Endothelial cell of umbilical vein (primary cell): ENCODE data around the gene UNC5B. TPM values are rescaled to one million over a fixed set of nuclear protein-coding genes. Genes with fewer than 3 reads are reported as not detected.

Experiments
- BruUV-seq: library from RNA; stranded (reverse); fragments of 400-500 nt; replicated peaks from 2 replicates; lab custom pipeline; 2021; lab: Mats Ljungman, UMichigan
- CTCF ChIA-PET: fragments of 300-600, 350-600 bp; sonication (Branson Sonifier 250); formaldehyde crosslinking; loops from one replicate; lab custom pipeline; 2021; ENCODE audit warnings: antibody characterized with exemption, inconsistent platforms; lab: Charles Lee
- POLR2A ChIA-PET: fragments of 300-600, 350-600 bp; sonication (Branson Sonifier 250); formaldehyde crosslinking; loops from one replicate; lab custom pipeline; 2021; ENCODE audit warnings: antibody characterized with exemption, inconsistent platforms; lab: Charles Lee
- DNase-seq: peaks from one replicate; pipeline ENCODE4 v3.0.0-alpha.2; 2011; ENCODE audit warnings: low read depth, low spot score
- FAIRE-seq: peaks from 2 replicates; lab custom pipeline; 2011; peaks lifted over from hg19 to GRCh38; lab: Jason Lieb, UNC
- H2AFZ ChIP-seq: 2 replicates; pipeline ENCODE4 v1.6.0; 2012; ENCODE audit warnings: low read depth, low read length, control low read depth, inconsistent platforms
- H3K27ac ChIP-seq: 2 replicates; pipeline ENCODE4 v1.5.1; 2011; ENCODE audit warnings: low read depth, mild to moderate bottlenecking, control low read depth, low read length, moderate library complexity; ENCODE audit not compliant: insufficient read depth
- H3K27me3 ChIP-seq, 2 experiments: 2 replicates each; pipeline versions ENCODE4 v1.6.0 to v1.6.1; 2011; ENCODE audit warnings: low read length in 2 of 2, mixed read lengths in 1 of 2; ENCODE audit not compliant: control insufficient read depth in 2 of 2, insufficient read depth in 2 of 2
- H3K36me3 ChIP-seq, 2 experiments: 2 replicates in 1 of 2; 3 replicates in 1 of 2; pipeline ENCODE4 v1.5.1; 2011; ENCODE audit warnings: low read length in 2 of 2, mild to moderate bottlenecking in 1 of 2, moderate library complexity in 1 of 2; ENCODE audit not compliant: control insufficient read depth in 2 of 2, insufficient read depth in 2 of 2; ENCODE audit errors: extremely low read depth in 1 of 2
- H3K4me1 ChIP-seq: 3 replicates; pipeline ENCODE4 v1.5.1; 2011; ENCODE audit warnings: mild to moderate bottlenecking, low read length; ENCODE audit not compliant: control insufficient read depth, insufficient read depth; ENCODE audit errors: extremely low read depth
- H3K4me2 ChIP-seq: 2 replicates; pipeline ENCODE4 v1.6.1; 2011; ENCODE audit warnings: low read length, control low read depth, mixed read lengths; ENCODE audit not compliant: insufficient read depth
- H3K4me3 ChIP-seq, 3 experiments: fragments of 200-600 bp in 1 of 3; sonication (generic), shearing (Covaris generic) in 1 of 3; replicated peaks in 1 of 3; 2 replicates each; pipeline ENCODE4 v1.5.1; 2011 to 2016; ENCODE audit warnings: control low read depth in 3 of 3, low read length in 3 of 3, mild to moderate bottlenecking in 2 of 3, inconsistent platforms in 1 of 3, low read depth in 1 of 3, moderate library complexity in 1 of 3; ENCODE audit not compliant: insufficient read depth in 1 of 3
- H3K79me2 ChIP-seq: 2 replicates; pipeline ENCODE4 v1.6.0; 2012; ENCODE audit warnings: low read length, inconsistent platforms; ENCODE audit not compliant: control insufficient read depth, insufficient read depth
- H3K9ac ChIP-seq: replicated peaks from 2 replicates; pipeline ENCODE3; 2011; ENCODE audit warnings: low read length, control low read depth; ENCODE audit not compliant: insufficient read depth; ENCODE audit errors: extremely low read depth
- H3K9me1 ChIP-seq: replicated peaks from 3 replicates; pipeline ENCODE4 v1.6.0; 2011; ENCODE audit warnings: mild to moderate bottlenecking, low read length; ENCODE audit not compliant: control insufficient read depth, insufficient read depth; ENCODE audit errors: extremely low read depth
- H3K9me3 ChIP-seq: replicated peaks from 2 replicates; pipeline ENCODE4 v1.5.1; 2012; ENCODE audit warnings: low read length, inconsistent platforms; ENCODE audit not compliant: control insufficient read depth, insufficient read depth
- H4K20me1 ChIP-seq: replicated peaks from 2 replicates; pipeline ENCODE3; 2011; ENCODE audit warnings: mild to moderate bottlenecking, low read length; ENCODE audit not compliant: control insufficient read depth, insufficient read depth; ENCODE audit errors: extremely low read depth
- CTCF ChIP-seq, 2 donors: IDR thresholded peaks; 1 replicate in 1 of 2; 2 replicates in 1 of 2; pipeline ENCODE4 v1.5.1; 2011; ENCODE audit warnings: low read length in 2 of 2, mild to moderate bottlenecking in 2 of 2, moderate library complexity in 2 of 2, control low read depth in 1 of 2, inconsistent platforms in 1 of 2, low read depth in 1 of 2; ENCODE audit not compliant: insufficient read depth in 1 of 2; ENCODE audit errors: extremely low read depth in 1 of 2
- EZH2 ChIP-seq: IDR thresholded peaks from 2 replicates; pipeline ENCODE4 v1.6.1; 2012; ENCODE audit warnings: borderline replicate concordance, low read depth, mild to moderate bottlenecking, moderate library complexity, low read length, inconsistent platforms; ENCODE audit not compliant: severe bottlenecking
- FOS ChIP-seq: IDR thresholded peaks from 2 replicates; pipeline ENCODE4 v1.6.1; 2011; ENCODE audit warnings: mild to moderate bottlenecking, low read length, moderate library complexity, borderline replicate concordance; ENCODE audit not compliant: insufficient read depth
- GATA2 ChIP-seq: IDR thresholded peaks from 2 replicates; pipeline ENCODE4 v1.7.0; 2011; ENCODE audit warnings: low read depth, mild to moderate bottlenecking, moderate library complexity, mixed read lengths, low read length; ENCODE audit not compliant: insufficient read length, insufficient read depth
- JUN ChIP-seq: IDR thresholded peaks from 2 replicates; pipeline ENCODE4 v1.6.1; 2011; ENCODE audit warnings: borderline replicate concordance, low read depth; ENCODE audit not compliant: insufficient read length, insufficient read depth
- POLR2A ChIP-seq: IDR thresholded peaks from 2 replicates; pipeline ENCODE4 v1.6.1; 2012; ENCODE audit warnings: low read depth, mild to moderate bottlenecking, control low read depth, low read length
- POLR2AphosphoS5 ChIP-seq: IDR thresholded peaks from 2 replicates; pipeline ENCODE4 v1.6.1; 2012; ENCODE audit warnings: low read depth, mild to moderate bottlenecking, control low read depth, low read length, moderate library complexity; ENCODE audit not compliant: insufficient read depth
- dilution Hi-C: fragments of 300-500 bp; cut with MboI; formaldehyde crosslinking; loops from one replicate; pipeline ENCODE4 v1.15.0; 2019; ENCODE audit warnings: low sequenced_read_pairs; ENCODE audit not compliant: extremely low pct_ligation_motif_present
- intact Hi-C: fragments of 100-400 bp; cut with micrococcal nuclease; formaldehyde crosslinking; loops from one replicate; pipeline ENCODE4 v1.10.0; 2022
- polyA plus RNA-seq, 4 experiments: library from polyadenylated mRNA; depleted of rRNA in 3 of 4; stranded (reverse) in 3 of 4; unstranded in 1 of 4; fragments of >200 nt; gene quantifications; 2 replicates each; pipeline versions ENCODE4 v1.2.1 to v1.2.3, GENCODE V29; 2011 to 2012; ENCODE audit warnings: missing spikeins in 1 of 4
- total RNA-seq: library from RNA; stranded (reverse); gene quantifications from 2 replicates; pipeline ENCODE4 v1.2.3, GENCODE V29; 2021
- TF ChIP-seq, protein P1 (sequence below): IDR thresholded peaks from 2 replicates; pipeline ENCODE4 v1.6.1; 2011; ENCODE audit not compliant: insufficient read depth, insufficient read length

Gene UNC5B
- total and polyA plus RNA-seq, 2 donors (not counting 3 experiments of a cell fraction or from before 2014, with no cell fraction given) = 0.39 to 2.5 TPM

DNA sequence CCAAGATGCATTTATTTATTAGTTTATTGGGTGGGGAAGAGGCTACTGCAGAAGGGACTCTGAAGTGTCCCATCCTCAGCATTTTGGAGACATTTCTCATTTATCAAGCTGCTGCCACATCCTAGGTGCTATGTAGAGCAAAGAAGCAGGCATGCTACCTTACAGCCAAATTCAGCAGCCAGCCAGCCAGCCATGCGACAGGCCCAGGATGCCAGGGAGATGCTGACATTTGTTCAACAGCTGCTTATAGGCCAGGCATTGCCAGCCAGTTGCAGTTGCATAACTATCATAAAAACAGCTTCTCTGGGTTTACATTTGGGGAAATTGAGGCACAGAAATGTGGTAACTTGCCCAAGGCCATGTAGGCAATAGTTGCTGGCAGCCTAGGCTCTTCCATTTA lies 109.0 kb downstream of the UNC5B start:
- FAIRE-seq (no peak), DNase-seq (no peak)
- Histone ChIP-seq H3K79me2 (no peaks in the 10 kb centered on the region), H4K20me1 (no peaks in the 10 kb centered on the region), H3K4me1 (peaks cover 3% of the 10 kb centered on the region), H3K4me3 (no peak overlapping the region), H3K9ac (no peak overlapping the region), H3K27ac (no peak overlapping the region), H3K9me1 (no peaks in the 10 kb centered on the region), H3K27me3 (no peaks in the 10 kb centered on the region), H3K4me2 (no peak overlapping the region), H2AFZ (no peak overlapping the region), H3K36me3 (no peaks in the 10 kb centered on the region), H3K9me3 (no peaks in the 10 kb centered on the region)
- ChIA-PET POLR2A (no interaction called here), CTCF (interaction anchor here (2.2 kb wide), 1 partner anchor 9 kb away, joined by 6 read pairs; no protein-coding TSS in a partner anchor)
- dilution Hi-C loops (no loop called here), intact Hi-C loops (no loop called here)
- TF ChIP-seq POLR2A (no peak), CTCF (IDR thresholded peaks at IDR 0.05; ENCODE audit: extremely low read depth in 1 of 2, insufficient read depth in 1 of 2, low read depth in 1 of 2, low read length in 2 of 2) (no peak), FOS (no peak), JUN (no peak), GATA2 (no peak), POLR2AphosphoS5 (no peak), EZH2 (no peak)
- TF ChIP-seq, protein P1, sequence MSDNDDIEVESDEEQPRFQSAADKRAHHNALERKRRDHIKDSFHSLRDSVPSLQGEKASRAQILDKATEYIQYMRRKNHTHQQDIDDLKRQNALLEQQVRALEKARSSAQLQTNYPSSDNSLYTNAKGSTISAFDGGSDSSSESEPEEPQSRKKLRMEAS = no peak
- no TSS peak for BruUV-seq
